CD4-positive, alpha-beta T cell (primary cell): ENCODE results near the gene SVIL. TPM values are rescaled to one million over a fixed set of nuclear protein-coding genes. Genes with fewer than 3 reads are reported as not detected.

Experiments used
- ATAC-seq: fragments of 200-7000 bp; cut with Tn5 transposase; one replicate; pipeline ENCODE4 v1.10.0; 2022; ENCODE audit warnings: mild to moderate bottlenecking; ENCODE audit not compliant: poor library complexity
- CTCF ChIA-PET: fragments of 350-600 bp; sonication (Branson Sonifier 250); formaldehyde crosslinking; loops from one replicate; lab custom pipeline; 2021; ENCODE audit warnings: antibody characterized with exemption, inconsistent platforms; lab: Charles Lee
- POLR2A ChIA-PET: fragments of 350-600 bp; sonication (Branson Sonifier 250); formaldehyde crosslinking; loops from one replicate; lab custom pipeline; 2021; ENCODE audit warnings: antibody characterized with exemption, inconsistent platforms; lab: Charles Lee
- DNase-seq, 14 experiments: peaks; one replicate each; pipeline ENCODE4 v3.0.0-alpha.2; 2013 to 2020; ENCODE audit warnings: mixed read lengths in 2 of 14
- H3K27ac ChIP-seq, 2 donors: one replicate each; pipeline versions ENCODE4 v1.5.1 to v1.7.0; 2013; ENCODE audit warnings: low read length in 2 of 2, low read depth in 1 of 2, mild to moderate bottlenecking in 1 of 2
- H3K27me3 ChIP-seq, 2 experiments: 1 replicate in 1 of 2; 2 replicates in 1 of 2; pipeline versions ENCODE4 v1.6.1 to v1.7.0; 2013; ENCODE audit warnings: low read length in 2 of 2, control low read depth in 1 of 2, mild to moderate bottlenecking in 1 of 2, moderate library complexity in 1 of 2; ENCODE audit not compliant: insufficient read depth in 2 of 2, control insufficient read depth in 1 of 2
- H3K36me3 ChIP-seq: one replicate; pipeline ENCODE4 v1.6.1; 2013; ENCODE audit warnings: low read length, control low read depth; ENCODE audit not compliant: insufficient read depth
- H3K4me1 ChIP-seq: one replicate; pipeline ENCODE4 v1.6.1; 2013; ENCODE audit warnings: low read length, control low read depth; ENCODE audit not compliant: insufficient read depth
- H3K4me3 ChIP-seq: one replicate; pipeline ENCODE4 v1.5.1; 2013; ENCODE audit warnings: mild to moderate bottlenecking, low read length, moderate library complexity
- H3K9me3 ChIP-seq, 2 experiments: 1 replicate in 1 of 2; 2 replicates in 1 of 2; pipeline versions ENCODE4 v1.6.1 to v1.7.0; 2013; ENCODE audit warnings: low read length in 2 of 2, mild to moderate bottlenecking in 2 of 2, control low read depth in 1 of 2, moderate library complexity in 1 of 2; ENCODE audit not compliant: control insufficient read depth in 1 of 2, insufficient read depth in 1 of 2
- H3K27ac Mint-ChIP-seq: one replicate; pipeline ENCODE4 v1.8.0; 2020; ENCODE audit warnings: mixed read lengths
- H3K27me3 Mint-ChIP-seq: one replicate; pipeline ENCODE4 v1.8.0; 2021; ENCODE audit warnings: mixed read lengths
- H3K36me3 Mint-ChIP-seq: one replicate; pipeline ENCODE4 v1.8.0; 2021; ENCODE audit warnings: low read depth, mixed read lengths
- H3K4me1 Mint-ChIP-seq: one replicate; pipeline ENCODE4 v1.8.0; 2021; ENCODE audit warnings: low read depth, mixed read lengths
- H3K4me3 Mint-ChIP-seq: one replicate; pipeline ENCODE4 v1.8.0; 2020; ENCODE audit warnings: mild to moderate bottlenecking, mixed read lengths
- H3K9me3 Mint-ChIP-seq: one replicate; pipeline ENCODE4 v1.8.0; 2020; ENCODE audit warnings: mixed read lengths
- CTCF ChIP-seq: fragments of 200-600 bp; IDR thresholded peaks from one replicate; pipeline ENCODE4 v1.8.0; 2022; ENCODE audit warnings: antibody characterized with exemption, mild to moderate bottlenecking
- intact Hi-C, 2 experiments: fragments of 100-400 bp; cut with DNase I in 1 of 2; cut with micrococcal nuclease in 1 of 2; formaldehyde crosslinking; loops; one replicate each; pipeline versions ENCODE4 v1.15.1 to v1.9.0; 2023 to 2025; cut with DNase I, micrococcal nuclease
- total RNA-seq, 174 experiments: library from RNA in 2 of 174; stranded (reverse) in 2 of 174; gene quantifications; one replicate each; pipeline ENCODE4 v1.2.3 and lab custom pipeline; 2021 to 2026

The SVIL gene
- total RNA-seq, 2 experiments from 2014 or later, result 38.5 to 40.3 TPM

GRCh38 chr10:29471544-29471859 lies 163.3 kb downstream of the SVIL start:
- H3K27me3 ChIP-seq, result no peaks in the 10 kb centered on the region
- ATAC-seq, result no peak
- CTCF ChIA-PET, result no interaction called here
- Mint-ChIP-seq H3K36me3 (peaks cover 83% of the 10 kb centered on the region), H3K4me1 (no peaks in the 10 kb centered on the region), H3K4me3 (no peak overlapping the region), H3K27me3 (no peaks in the 10 kb centered on the region), H3K9me3 (no peaks in the 10 kb centered on the region), H3K27ac (no peak overlapping the region)
- H3K27ac ChIP-seq, result no peak overlapping the region
- POLR2A ChIA-PET, result no interaction called here
- H3K4me1 ChIP-seq, result no peaks in the 10 kb centered on the region
- no peak overlapping the region for H3K4me3 ChIP-seq
- no peak for DNase-seq
- intact Hi-C loops, result no loop called here
- H3K9me3 ChIP-seq, result peaks cover 0 to 9% of the 10 kb centered on the region in 2 experiments
- peaks cover 43% of the 10 kb centered on the region for H3K36me3 ChIP-seq
- no peak for TF ChIP-seq CTCF

- Histone ChIP-seq H3K9me3 (peaks cover 0 to 9% of the 10 kb centered on the region in 2 experiments), H3K4me1 (no peaks in the 10 kb centered on the region), H3K27ac (no peak overlapping the region), H3K4me3 (no peak overlapping the region), H3K36me3 (peaks cover 43% of the 10 kb centered on the region), H3K27me3 (no peaks in the 10 kb centered on the region)
- Mint-ChIP-seq H3K4me1 (no peaks in the 10 kb centered on the region), H3K9me3 (no peaks in the 10 kb centered on the region), H3K36me3 (peaks cover 87% of the 10 kb centered on the region), H3K4me3 (no peak overlapping the region), H3K27ac (no peak overlapping the region), H3K27me3 (no peaks in the 10 kb centered on the region)
- CTCF ChIA-PET, result no interaction called here
- POLR2A ChIA-PET, result no interaction called here
- ATAC-seq (no peak), DNase-seq (no peak)
- intact Hi-C loops, result no loop called here
- TF ChIP-seq CTCF, result no peak
Observed at GRCh38 chr10:29470843-29471543, 163.8 kb downstream of the SVIL start.

- TF ChIP-seq CTCF, result no peak
- H3K9me3 Mint-ChIP-seq, result no peaks in the 10 kb centered on the region
- peaks cover 86% of the 10 kb centered on the region for H3K36me3 Mint-ChIP-seq
- Histone ChIP-seq H3K9me3 (peaks cover 0 to 9% of the 10 kb centered on the region in 2 experiments), H3K36me3 (peaks cover 44% of the 10 kb centered on the region), H3K4me1 (no peaks in the 10 kb centered on the region), H3K4me3 (no peak overlapping the region), H3K27me3 (no peaks in the 10 kb centered on the region), H3K27ac (no peak overlapping the region)
- ChIA-PET CTCF (no interaction called here), POLR2A (no interaction called here)
- H3K4me1 Mint-ChIP-seq, result no peaks in the 10 kb centered on the region
- intact Hi-C loops, result no loop called here
- ATAC-seq (no peak), DNase-seq (peak in 2 of 14 experiments; percentile 6 to 21)
- no peak overlapping the region for H3K4me3 Mint-ChIP-seq
- no peaks in the 10 kb centered on the region for H3K27me3 Mint-ChIP-seq
- H3K27ac Mint-ChIP-seq, result no peak overlapping the region
Observed at GRCh38 chr10:29470355-29470705, 164.4 kb downstream of the SVIL start.
